A549 (cell line): ENCODE data around the gene PRKCQ. TPM values are rescaled to one million over a fixed set of nuclear protein-coding genes. Genes with fewer than 3 reads are reported as not detected.

Experiments
- ATAC-seq, 2 experiments: fragments of 200-7000 bp in 1 of 2; fragments of >200 bp in 1 of 2; cut with Nextera tagmentation in 1 of 2; cut with Tn5 transposase in 1 of 2; 3 replicates each; pipeline versions ENCODE4 v1.8.0 to v1.9.1; 2018 to 2020; ENCODE audit warnings: mild to moderate bottlenecking in 1 of 2, moderate library complexity in 1 of 2
- CTCF ChIA-PET: fragments of 300-600 bp; sonication (Branson Sonifier 250); formaldehyde crosslinking; extraction: SDS; loops from one replicate; lab custom pipeline; 2021; ENCODE audit warnings: antibody characterized with exemption, inconsistent platforms; lab: Yijun Ruan, JAX
- POLR2A ChIA-PET: fragments of 350-600 bp; formaldehyde crosslinking; extraction: SDS; loops from one replicate; lab custom pipeline; 2021; ENCODE audit warnings: antibody characterized with exemption, inconsistent platforms; lab: Yijun Ruan, JAX
- DNase-seq, 2 experiments: peaks; one replicate each; pipeline versions ENCODE4 v3.0.0 to v3.0.0-alpha.2; 2011 to 2016; ENCODE audit warnings: low read depth in 1 of 2, low spot score in 1 of 2
- FAIRE-seq: peaks from 2 replicates; lab custom pipeline; 2011; peaks lifted over from hg19 to GRCh38; lab: Jason Lieb, UNC
- H3K27ac ChIP-seq, 2 experiments: fragments of >200 bp; sonication (Bioruptor Twin); formaldehyde crosslinking; 3 replicates each; pipeline ENCODE4 v1.5.1; 2016 to 2017
- H3K4me1 ChIP-seq: fragments of >200 bp; sonication (Bioruptor Twin); formaldehyde crosslinking; 3 replicates; pipeline ENCODE4 v1.6.1; 2016
- H3K4me2 ChIP-seq: fragments of >200 bp; sonication (Bioruptor Twin); formaldehyde crosslinking; 3 replicates; pipeline ENCODE4 v1.6.1; 2016
- H3K4me3 ChIP-seq: fragments of >200 bp; sonication (Bioruptor Twin); formaldehyde crosslinking; 3 replicates; pipeline ENCODE4 v1.5.1; 2016
- H3K9me3 ChIP-seq: fragments of >200 bp; sonication (Bioruptor Twin); formaldehyde crosslinking; 3 replicates; pipeline ENCODE4 v1.6.1; 2016
- ATOH8 ChIP-seq: fragments of 250-450 bp; sonication (Bioruptor Pico); IDR thresholded peaks from 2 replicates; pipeline ENCODE4 v1.5.0; 2020; ENCODE audit warnings: low read depth, mild to moderate bottlenecking, moderate library complexity
- BHLHE40 ChIP-seq: IDR thresholded peaks from 2 replicates; pipeline ENCODE4 v1.6.1; 2012; ENCODE audit warnings: low read depth, low read length, inconsistent platforms
- CEBPB ChIP-seq, 2 experiments: fragments of >200 bp in 1 of 2; sonication (Bioruptor Twin) in 1 of 2; formaldehyde crosslinking in 1 of 2; IDR thresholded peaks; 2 replicates each; pipeline ENCODE4 v1.6.1; 2012 to 2016
- CHD2 ChIP-seq: fragments of 150-350 bp; IDR thresholded peaks from 2 replicates; pipeline ENCODE4 v1.6.1; 2014; ENCODE audit warnings: low read length; ENCODE audit not compliant: partially characterized antibody
- CHD4 ChIP-seq: fragments of 200-600 bp; sonication (generic); IDR thresholded peaks from 2 replicates; pipeline ENCODE4 v1.6.1; 2016; ENCODE audit warnings: antibody characterized with exemption, mild to moderate bottlenecking, borderline replicate concordance
- CTCF ChIP-seq: fragments of >200 bp; sonication (Bioruptor Twin); formaldehyde crosslinking; IDR thresholded peaks from 3 replicates; pipeline ENCODE4 v1.5.1; 2016
- EHF ChIP-seq: fragments of 250-450 bp; sonication (Bioruptor Pico); IDR thresholded peaks from 2 replicates; pipeline ENCODE4 v1.5.0; 2020; ENCODE audit warnings: mild to moderate bottlenecking
- EHMT2 ChIP-seq: fragments of 200-600 bp; sonication (generic); IDR thresholded peaks from 2 replicates; pipeline ENCODE4 v1.6.1; 2016; ENCODE audit warnings: antibody characterized with exemption, low read depth, mild to moderate bottlenecking, moderate library complexity
- ESRRA ChIP-seq: fragments of 150-350 bp; IDR thresholded peaks from 2 replicates; pipeline ENCODE4 v1.6.1; 2014; ENCODE audit warnings: mild to moderate bottlenecking, low read length, borderline replicate concordance
- FOSL2 ChIP-seq, 2 experiments: fragments of 450-650 bp in 1 of 2; fragments of >200 bp in 1 of 2; sonication (Bioruptor Twin) in 1 of 2; formaldehyde crosslinking; IDR thresholded peaks; 2 replicates each; pipeline versions ENCODE4 v1.5.0 to v1.6.1; 2016 to 2020; ENCODE audit warnings: mild to moderate bottlenecking in 1 of 2, moderate library complexity in 1 of 2
- GATA3 ChIP-seq: IDR thresholded peaks from 2 replicates; pipeline ENCODE4 v1.6.1; 2012; ENCODE audit warnings: borderline replicate concordance
- HEYL ChIP-seq: fragments of 250-450 bp; sonication (Bioruptor Pico); IDR thresholded peaks from 2 replicates; pipeline ENCODE4 v1.8.0; 2021; ENCODE audit warnings: mild to moderate bottlenecking, moderate library complexity
- HMGXB4 ChIP-seq: fragments of 250-450 bp; sonication (Bioruptor Pico); IDR thresholded peaks from 2 replicates; pipeline ENCODE4 v1.5.0; 2021; ENCODE audit warnings: mild to moderate bottlenecking, moderate library complexity, borderline replicate concordance
- JUN ChIP-seq, 2 experiments: fragments of >200 bp; sonication (Bioruptor Twin); formaldehyde crosslinking; IDR thresholded peaks; 2 replicates in 1 of 2; 3 replicates in 1 of 2; pipeline ENCODE4 v1.6.1; 2016 to 2017
- JUNB ChIP-seq: fragments of >200 bp; sonication (Bioruptor Twin); formaldehyde crosslinking; IDR thresholded peaks from 2 replicates; pipeline ENCODE4 v1.6.1; 2016
- MYC ChIP-seq: IDR thresholded peaks from 2 replicates; pipeline ENCODE4 v1.6.1; 2012; ENCODE audit warnings: mild to moderate bottlenecking, inconsistent platforms, low read length, improper control_type of control experiment, borderline replicate concordance
- NFE2L2 ChIP-seq: fragments of 150-350 bp; conservative IDR thresholded peaks from 2 replicates; pipeline ENCODE4 v1.6.1; 2014; ENCODE audit warnings: low read length
- NPAS2 ChIP-seq: fragments of 250-450 bp; sonication (Bioruptor Pico); IDR thresholded peaks from 2 replicates; pipeline ENCODE4 v1.8.0; 2022; ENCODE audit warnings: mild to moderate bottlenecking, moderate library complexity, borderline replicate concordance
- PHF8 ChIP-seq: fragments of 200-600 bp; sonication (generic); IDR thresholded peaks from 2 replicates; pipeline ENCODE4 v1.6.1; 2016; ENCODE audit warnings: low read depth, mild to moderate bottlenecking, antibody characterized with exemption, moderate library complexity, borderline replicate concordance
- POLR2A ChIP-seq: IDR thresholded peaks from 2 replicates; pipeline ENCODE4 v1.6.1; 2012; ENCODE audit warnings: mild to moderate bottlenecking, low read length
- RARB ChIP-seq: fragments of 250-450 bp; sonication (Bioruptor Pico); IDR thresholded peaks from 2 replicates; pipeline ENCODE4 v1.8.0; 2021; ENCODE audit warnings: mild to moderate bottlenecking, moderate library complexity
- RCOR1 ChIP-seq: fragments of 150-350 bp; IDR thresholded peaks from 2 replicates; pipeline ENCODE4 v1.6.1; 2014; ENCODE audit warnings: antibody characterized with exemption, low read length, low read depth
- TP53 ChIP-seq: fragments of 250-450 bp; sonication (Bioruptor Pico); IDR thresholded peaks from 2 replicates; pipeline ENCODE4 v1.5.0; 2021; ENCODE audit warnings: mild to moderate bottlenecking, moderate library complexity
- ZFP36 ChIP-seq: fragments of 450-650 bp; IDR thresholded peaks from 2 replicates; pipeline ENCODE4 v1.6.1; 2014; ENCODE audit warnings: borderline replicate concordance; ENCODE audit not compliant: partially characterized antibody
- ZNF302 ChIP-seq: fragments of 250-450 bp; sonication (Bioruptor Pico); IDR thresholded peaks from 2 replicates; pipeline ENCODE4 v1.9.0; 2021; ENCODE audit warnings: inconsistent platforms, mild to moderate bottlenecking, moderate library complexity
- WGBS: methylation state at CpG from one replicate; pipeline ENCODE4 v1.1.6; 2017; ENCODE audit errors: missing lambda C conversion rate; 5-methylcytosine and 5-hydroxymethylcytosine counted together
- polyA plus RNA-seq, 4 experiments: library from polyadenylated mRNA; depleted of rRNA in 3 of 4; stranded (reverse); fragments of >200 nt; fragmentation: RNase III in 1 of 4; extraction: RNeasy Plus Mini Kit Qiagen cat#74134 plus additional on column Dnase treatment in 1 of 4; gene quantifications; 2 replicates in 3 of 4; 3 replicates in 1 of 4; pipeline ENCODE4 v1.2.3, GENCODE V29; 2011 to 2017
- TF ChIP-seq, protein P1 (sequence below): fragments of 450-650 bp; IDR thresholded peaks from 2 replicates; pipeline ENCODE4 v1.6.1; 2014; ENCODE audit warnings: antibody characterized with exemption

PRKCQ gene
- polyA plus RNA-seq, 2 of the 4 experiments (the other 2 are of a cell fraction) = 3.7 to 7.1 TPM

GRCh38 chr10:6504296-6504695, 75.8 kb downstream of the PRKCQ start (continued):
- TF ChIP-seq CTCF = no peak

- H3K4me1 ChIP-seq = no peaks in the 10 kb centered on the region
- no peak overlapping the region for H3K27ac ChIP-seq
- TF ChIP-seq RARB (CRISPR knock-in tag) (no peak), CHD4 (no peak), PHF8 (no peak), HMGXB4 (CRISPR knock-in tag) (no peak), EHMT2 (no peak), BHLHE40 (no peak), TP53 (no peak), JUNB (no peak), FOSL2 (IDR thresholded peaks at IDR 0.05) (no peak), FOSL2 (CRISPR knock-in tag; IDR thresholded peaks at IDR 0.05) (no peak), MYC (no peak), ZFP36 (no peak), EHF (CRISPR knock-in tag) (no peak), RCOR1 (no peak), GATA3 (no peak), NFE2L2 (no peak), CHD2 (no peak)
- H3K9me3 ChIP-seq = no peaks in the 10 kb centered on the region
- ChIA-PET POLR2A (no interaction called here), CTCF (no interaction called here)
- H3K4me3 ChIP-seq = no peak overlapping the region
- H3K4me2 ChIP-seq = no peak overlapping the region
- FAIRE-seq = no peak
- no peak for ATAC-seq
- no peak for DNase-seq
These were observed 76.9 kb downstream of the PRKCQ start for GRCh38 chr10:6503171-6503570.

DNA sequence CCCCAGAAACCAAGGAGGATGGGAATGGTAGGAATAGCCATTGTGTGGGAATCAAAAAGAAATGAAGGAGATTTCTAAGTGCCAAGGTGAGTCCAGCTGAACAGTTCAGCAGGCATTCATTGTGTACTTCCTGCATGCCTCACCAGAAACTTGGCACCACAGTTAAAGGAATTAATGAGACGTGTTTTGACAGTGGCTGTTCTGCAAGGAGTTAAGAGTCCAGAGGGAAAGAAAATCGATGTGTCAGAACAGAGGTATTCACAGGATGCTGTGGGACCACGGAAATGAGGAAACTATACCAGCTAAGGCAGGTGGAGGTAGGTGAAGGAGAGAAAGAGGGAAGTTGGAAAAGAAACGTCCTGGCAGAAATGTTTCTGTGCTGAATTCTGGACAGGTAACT, 78.1 kb downstream of the PRKCQ start:
- no peak for ATAC-seq
- no peak for FAIRE-seq
- WGBS = 30% methylated on average over 4 of the region's 4 CpGs
- TF ChIP-seq RARB (CRISPR knock-in tag) (no peak), POLR2A (no peak), ATOH8 (no peak), FOSL2 (IDR thresholded peaks at IDR 0.05) (no peak), FOSL2 (CRISPR knock-in tag; IDR thresholded peaks at IDR 0.05) (no peak), ESRRA (no peak), NPAS2 (CRISPR knock-in tag) (no peak), JUN (IDR thresholded peaks at IDR 0.05) (no peak), CEBPB (IDR thresholded peaks at IDR 0.05) (no peak), ZNF302 (CRISPR knock-in tag) (no peak), CHD4 (no peak), HEYL (CRISPR knock-in tag) (no peak)
- TF ChIP-seq, protein P1, sequence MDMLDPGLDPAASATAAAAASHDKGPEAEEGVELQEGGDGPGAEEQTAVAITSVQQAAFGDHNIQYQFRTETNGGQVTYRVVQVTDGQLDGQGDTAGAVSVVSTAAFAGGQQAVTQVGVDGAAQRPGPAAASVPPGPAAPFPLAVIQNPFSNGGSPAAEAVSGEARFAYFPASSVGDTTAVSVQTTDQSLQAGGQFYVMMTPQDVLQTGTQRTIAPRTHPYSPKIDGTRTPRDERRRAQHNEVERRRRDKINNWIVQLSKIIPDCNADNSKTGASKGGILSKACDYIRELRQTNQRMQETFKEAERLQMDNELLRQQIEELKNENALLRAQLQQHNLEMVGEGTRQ = no peak
- TF ChIP-seq, all 56 proteins: peak for 0
- no peak overlapping the region for H3K27ac ChIP-seq
- ChIA-PET POLR2A (no interaction called here), CTCF (no interaction called here)
- no peak for DNase-seq
- H3K4me1 ChIP-seq = no peaks in the 10 kb centered on the region
- no peak overlapping the region for H3K4me3 ChIP-seq
- H3K4me2 ChIP-seq = no peak overlapping the region
- H3K9me3 ChIP-seq = no peaks in the 10 kb centered on the region
